ENCODE measurements around the gene SLC17A9.

Gene SLC17A9

DNA sequence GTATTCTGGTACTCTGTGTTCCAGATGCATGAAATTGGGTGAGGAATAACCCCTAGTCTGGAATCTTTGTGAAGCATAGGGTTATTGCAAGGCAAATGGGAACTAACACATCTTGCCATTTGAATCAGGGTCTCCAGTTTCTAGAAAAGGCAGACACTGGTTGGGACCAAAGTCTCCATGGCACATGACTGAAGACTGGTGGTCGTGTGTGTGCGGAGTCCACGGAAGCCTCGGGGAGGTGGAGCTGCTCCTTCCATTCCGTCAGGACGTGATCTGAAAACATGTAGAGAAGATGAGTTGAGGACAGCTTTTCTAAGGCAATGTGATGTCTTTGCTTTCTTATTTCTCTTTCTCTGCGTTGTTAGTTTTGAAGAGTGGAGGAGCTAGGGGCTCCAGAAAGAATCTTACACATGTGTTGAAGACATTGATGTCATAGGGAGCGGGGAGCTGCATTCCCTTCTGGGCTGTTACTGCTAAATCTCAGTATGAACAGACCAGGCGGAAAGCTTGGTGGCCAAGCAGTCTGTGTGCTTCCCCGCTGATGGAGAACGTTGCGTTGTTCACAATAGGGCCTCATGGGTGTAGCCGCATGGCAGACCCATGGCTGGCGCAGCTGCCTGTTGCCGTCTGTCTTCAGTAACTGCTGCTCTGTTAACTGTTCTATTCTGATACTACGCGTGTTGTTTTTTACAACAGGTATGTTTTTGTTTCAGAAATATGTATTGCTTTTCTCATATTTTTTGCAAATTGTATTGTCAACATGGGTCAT is 4.8 kb upstream of the SLC17A9 start:
- no peak overlapping the region for H3K4me3 ChIP-seq (ENCODE audit: low read length)
- TF ChIP-seq, protein P1, sequence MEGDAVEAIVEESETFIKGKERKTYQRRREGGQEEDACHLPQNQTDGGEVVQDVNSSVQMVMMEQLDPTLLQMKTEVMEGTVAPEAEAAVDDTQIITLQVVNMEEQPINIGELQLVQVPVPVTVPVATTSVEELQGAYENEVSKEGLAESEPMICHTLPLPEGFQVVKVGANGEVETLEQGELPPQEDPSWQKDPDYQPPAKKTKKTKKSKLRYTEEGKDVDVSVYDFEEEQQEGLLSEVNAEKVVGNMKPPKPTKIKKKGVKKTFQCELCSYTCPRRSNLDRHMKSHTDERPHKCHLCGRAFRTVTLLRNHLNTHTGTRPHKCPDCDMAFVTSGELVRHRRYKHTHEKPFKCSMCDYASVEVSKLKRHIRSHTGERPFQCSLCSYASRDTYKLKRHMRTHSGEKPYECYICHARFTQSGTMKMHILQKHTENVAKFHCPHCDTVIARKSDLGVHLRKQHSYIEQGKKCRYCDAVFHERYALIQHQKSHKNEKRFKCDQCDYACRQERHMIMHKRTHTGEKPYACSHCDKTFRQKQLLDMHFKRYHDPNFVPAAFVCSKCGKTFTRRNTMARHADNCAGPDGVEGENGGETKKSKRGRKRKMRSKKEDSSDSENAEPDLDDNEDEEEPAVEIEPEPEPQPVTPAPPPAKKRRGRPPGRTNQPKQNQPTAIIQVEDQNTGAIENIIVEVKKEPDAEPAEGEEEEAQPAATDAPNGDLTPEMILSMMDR (IDR thresholded peaks at IDR 0.05; ENCODE audit: insufficient read depth, low read depth, low read length, missing control alignments): no peak
- DNase-seq (ENCODE audit: low read depth): no peak

DNA sequence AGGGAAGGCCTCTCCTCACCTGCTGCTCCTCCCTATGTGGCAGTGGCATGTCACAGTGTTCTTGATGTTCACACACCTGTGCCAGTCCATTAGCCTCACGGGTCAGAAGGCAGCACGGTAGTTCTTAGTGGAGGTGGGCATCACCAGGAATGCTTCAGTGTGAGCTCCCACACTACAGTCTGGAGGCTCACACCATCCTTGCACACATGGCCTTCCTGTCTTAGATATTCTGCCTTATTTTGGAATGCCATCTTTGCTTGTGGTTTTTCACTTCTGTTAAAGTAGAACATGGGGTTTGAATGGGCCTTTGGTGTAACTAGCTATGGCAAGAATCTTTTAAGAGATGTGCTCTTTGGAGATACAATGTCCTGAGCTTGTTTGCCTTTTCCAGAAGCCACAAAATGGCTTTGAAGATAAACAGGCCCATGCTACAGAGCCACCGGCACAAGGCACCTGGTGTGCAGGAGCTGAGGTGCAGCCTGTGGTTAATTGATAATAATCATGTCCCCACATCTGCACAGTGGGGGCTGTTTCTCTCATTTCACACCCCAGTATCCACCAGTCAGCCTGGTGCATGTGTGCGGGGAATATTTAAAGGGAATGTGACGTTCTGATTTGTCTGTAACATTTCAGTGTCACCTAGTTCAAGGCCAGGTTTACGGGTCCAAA is 3.2 kb upstream of the SLC17A9 start:
- no peak for DNase-seq (ENCODE audit: low read depth)
- H3K4me3 ChIP-seq (ENCODE audit: low read length): no peak overlapping the region
- TF ChIP-seq, protein P1 (IDR thresholded peaks at IDR 0.05; ENCODE audit: insufficient read depth, low read depth, low read length, missing control alignments): no peak

DNA sequence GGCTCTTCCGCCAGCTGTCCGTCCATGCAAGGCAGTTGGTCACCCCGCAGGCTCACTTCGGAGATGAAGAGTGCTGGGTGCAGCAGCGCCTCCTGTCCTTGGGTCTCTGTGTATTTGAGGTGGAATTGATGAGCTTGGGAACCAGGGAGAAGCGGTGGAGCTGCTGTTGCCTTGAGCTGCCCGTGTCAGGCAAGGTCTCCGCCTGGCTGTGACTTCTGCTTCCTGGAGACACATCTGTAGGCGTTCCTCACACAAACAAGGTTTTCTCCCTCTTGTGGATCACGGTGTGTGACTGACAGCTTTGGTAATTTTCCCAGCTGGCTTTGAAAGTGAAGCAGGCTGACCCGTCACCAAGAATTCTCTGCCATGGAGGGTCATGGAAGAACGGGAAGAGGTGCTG is 2.5 kb upstream of the SLC17A9 start:
- TF ChIP-seq, protein P1 (IDR thresholded peaks at IDR 0.05; ENCODE audit: insufficient read depth, low read depth, low read length, missing control alignments): no peak
- H3K4me3 ChIP-seq (ENCODE audit: low read length): no peak overlapping the region
- DNase-seq (ENCODE audit: low read depth): no peak

DNA sequence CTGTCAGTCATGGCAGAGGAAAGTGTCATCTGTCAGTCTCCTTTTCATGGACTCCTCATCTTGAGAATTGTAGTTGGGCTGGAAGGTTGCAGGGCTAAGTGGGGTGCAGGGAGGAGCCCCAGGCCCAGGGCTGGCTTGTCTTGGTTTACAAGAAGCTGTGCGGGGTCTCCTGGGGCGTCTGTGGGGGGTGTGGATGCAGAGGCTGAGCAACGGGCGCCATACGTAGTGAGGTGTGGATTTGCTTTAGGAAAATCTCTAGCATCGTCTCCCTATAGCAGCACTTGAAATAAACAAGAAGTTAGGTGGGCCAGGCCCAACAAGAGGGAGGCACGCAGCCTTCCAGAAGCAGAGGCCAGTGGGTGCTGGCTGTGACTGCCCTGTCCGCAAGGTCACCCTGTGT is 1.8 kb upstream of the SLC17A9 start:
- no peak overlapping the region for H3K4me3 ChIP-seq (ENCODE audit: low read length)
- TF ChIP-seq, protein P1 (IDR thresholded peaks at IDR 0.05; ENCODE audit: insufficient read depth, low read depth, low read length, missing control alignments): no peak
- no peak for DNase-seq (ENCODE audit: low read depth)

DNA sequence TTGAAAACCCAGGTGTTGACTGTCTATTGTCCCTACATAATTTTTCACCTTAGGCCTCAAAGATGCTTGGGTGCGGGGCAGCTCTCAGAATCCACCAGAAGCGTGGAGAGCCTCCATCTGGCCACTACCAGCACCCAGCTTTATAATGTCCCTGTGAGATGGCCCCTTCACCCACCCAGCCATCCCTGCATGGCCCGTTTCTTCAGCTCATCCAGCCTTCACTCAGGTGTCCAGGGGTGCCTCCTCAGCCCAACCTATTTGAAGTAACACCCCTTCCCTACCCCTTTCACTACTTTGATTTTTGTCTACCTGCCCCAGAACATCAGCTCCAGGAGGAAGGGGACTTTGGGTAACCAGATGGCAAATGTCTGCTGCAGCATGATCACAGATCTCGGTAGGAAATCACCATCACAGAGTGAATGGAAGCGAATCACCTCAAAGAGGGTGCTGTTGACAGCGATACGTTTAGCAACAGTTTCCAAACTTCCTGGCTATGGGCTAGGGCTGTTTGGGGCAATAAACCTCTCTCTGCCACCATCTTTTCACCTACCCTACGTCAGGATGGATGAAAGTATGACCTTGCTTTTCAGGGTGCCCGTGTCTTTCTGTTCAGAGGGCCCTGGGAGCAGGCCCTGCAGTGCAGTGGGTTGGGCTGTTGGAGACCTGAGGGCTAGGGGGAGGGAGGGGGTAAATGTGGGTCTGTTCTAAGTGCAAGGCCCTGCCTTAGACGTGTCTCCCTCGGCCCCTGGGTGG is 1.2 kb upstream of the SLC17A9 start:
- TF ChIP-seq, protein P1 (IDR thresholded peaks at IDR 0.05; ENCODE audit: insufficient read depth, low read depth, low read length, missing control alignments): no peak
- no peak overlapping the region for H3K4me3 ChIP-seq (ENCODE audit: low read length)
- no peak for DNase-seq (ENCODE audit: low read depth)

DNA sequence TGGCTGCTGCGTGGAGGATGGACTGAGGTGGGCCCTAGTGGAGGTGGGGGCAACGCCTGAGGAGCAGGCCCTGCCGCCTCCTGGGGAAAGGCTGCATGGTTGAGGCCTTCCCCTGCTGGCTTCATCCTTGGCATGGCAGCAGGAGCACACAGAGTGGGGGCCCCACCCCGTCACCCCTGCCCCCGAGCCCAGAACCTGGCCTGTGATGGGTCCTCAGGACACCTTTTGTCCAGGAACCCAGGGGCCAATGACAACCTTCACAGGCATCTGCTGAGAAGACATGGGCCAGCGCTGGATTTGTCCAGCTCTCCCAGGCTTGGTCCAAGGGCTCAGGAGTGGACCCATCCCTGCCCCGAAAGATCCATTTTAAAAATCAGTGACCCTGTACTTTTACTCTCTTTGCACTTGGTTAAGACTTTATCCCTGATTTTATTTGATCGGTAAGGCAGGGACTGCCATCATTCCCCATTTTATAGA is 575 bp upstream of the SLC17A9 start:
- TF ChIP-seq, protein P1 (IDR thresholded peaks at IDR 0.05; ENCODE audit: insufficient read depth, low read depth, low read length, missing control alignments): no peak
- DNase-seq (ENCODE audit: low read depth): no peak
- H3K4me3 ChIP-seq (ENCODE audit: low read length): no peak overlapping the region
